ENCODE measurements around the gene DYRK1B.

GRCh38 chr19:39829702-39830275 is 4.2 kb downstream of the DYRK1B start:
- TF ChIP-seq, protein P1, sequence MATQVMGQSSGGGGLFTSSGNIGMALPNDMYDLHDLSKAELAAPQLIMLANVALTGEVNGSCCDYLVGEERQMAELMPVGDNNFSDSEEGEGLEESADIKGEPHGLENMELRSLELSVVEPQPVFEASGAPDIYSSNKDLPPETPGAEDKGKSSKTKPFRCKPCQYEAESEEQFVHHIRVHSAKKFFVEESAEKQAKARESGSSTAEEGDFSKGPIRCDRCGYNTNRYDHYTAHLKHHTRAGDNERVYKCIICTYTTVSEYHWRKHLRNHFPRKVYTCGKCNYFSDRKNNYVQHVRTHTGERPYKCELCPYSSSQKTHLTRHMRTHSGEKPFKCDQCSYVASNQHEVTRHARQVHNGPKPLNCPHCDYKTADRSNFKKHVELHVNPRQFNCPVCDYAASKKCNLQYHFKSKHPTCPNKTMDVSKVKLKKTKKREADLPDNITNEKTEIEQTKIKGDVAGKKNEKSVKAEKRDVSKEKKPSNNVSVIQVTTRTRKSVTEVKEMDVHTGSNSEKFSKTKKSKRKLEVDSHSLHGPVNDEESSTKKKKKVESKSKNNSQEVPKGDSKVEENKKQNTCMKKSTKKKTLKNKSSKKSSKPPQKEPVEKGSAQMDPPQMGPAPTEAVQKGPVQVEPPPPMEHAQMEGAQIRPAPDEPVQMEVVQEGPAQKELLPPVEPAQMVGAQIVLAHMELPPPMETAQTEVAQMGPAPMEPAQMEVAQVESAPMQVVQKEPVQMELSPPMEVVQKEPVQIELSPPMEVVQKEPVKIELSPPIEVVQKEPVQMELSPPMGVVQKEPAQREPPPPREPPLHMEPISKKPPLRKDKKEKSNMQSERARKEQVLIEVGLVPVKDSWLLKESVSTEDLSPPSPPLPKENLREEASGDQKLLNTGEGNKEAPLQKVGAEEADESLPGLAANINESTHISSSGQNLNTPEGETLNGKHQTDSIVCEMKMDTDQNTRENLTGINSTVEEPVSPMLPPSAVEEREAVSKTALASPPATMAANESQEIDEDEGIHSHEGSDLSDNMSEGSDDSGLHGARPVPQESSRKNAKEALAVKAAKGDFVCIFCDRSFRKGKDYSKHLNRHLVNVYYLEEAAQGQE (IDR thresholded peaks at IDR 0.05; ENCODE audit: insufficient read depth in 1 of 2, low read depth in 2 of 2, low read length in 2 of 2): no peak
- no peak for TF ChIP-seq POLR2AphosphoS5 (IDR thresholded peaks at IDR 0.05; ENCODE audit: low read depth, low read length)
- TF ChIP-seq TAF1 (IDR thresholded peaks at IDR 0.05; ENCODE audit: borderline replicate concordance, insufficient read depth, low read length): no peak
- TF ChIP-seq SIN3A (IDR thresholded peaks at IDR 0.05; ENCODE audit: borderline replicate concordance, insufficient read depth, low read length): no peak
